Lower leg skin (tissue), 4 donors: ENCODE data around the gene DPH2. TPM values are rescaled to one million over a fixed set of nuclear protein-coding genes. Genes with fewer than 3 reads are reported as not detected.

Source experiments
- DNase-seq, 2 donors: peaks; one replicate each; pipeline ENCODE4 v3.0.0-alpha.2; 2019; ENCODE audit warnings: low spot score in 2 of 2
- H3K4me3 ChIP-seq: fragments of 200-600 bp; sonication (generic); 2 replicates; pipeline ENCODE4 v1.5.1; 2017; ENCODE audit warnings: mild to moderate bottlenecking, low read depth; ENCODE audit not compliant: poor library complexity, severe bottlenecking
- CTCF ChIP-seq, 3 donors: fragments of 450-650 bp; IDR thresholded peaks; one replicate each; pipeline ENCODE4 v1.5.1; 2016; ENCODE audit warnings: antibody characterized with exemption in 3 of 3, mild to moderate bottlenecking in 3 of 3, moderate library complexity in 2 of 3
- POLR2A ChIP-seq, 2 donors: fragments of 450-650 bp; IDR thresholded peaks; one replicate each; pipeline ENCODE4 v1.6.1; 2016 to 2017; ENCODE audit warnings: antibody characterized with exemption in 2 of 2, mild to moderate bottlenecking in 1 of 2, moderate library complexity in 1 of 2
- WGBS, 2 donors: methylation state at CpG; one replicate each; pipeline ENCODE4 v1.1.5; 2018; 5-methylcytosine and 5-hydroxymethylcytosine counted together
- intact Hi-C: fragments of 100-400 bp; cut with DNase I; formaldehyde crosslinking; loops from one replicate; pipeline ENCODE4 v1.15.0; 2023; ENCODE audit warnings: low total_unique reads
- total RNA-seq, 4 donors: library from RNA; depleted of rRNA; stranded (reverse); fragments of >200 nt; gene quantifications; one replicate each; pipeline ENCODE4 v1.1.0, GENCODE V29; 2016

Gene DPH2
- total RNA-seq, 4 donors from 2014 or later = 12.8 to 26.6 (median 17.7) TPM

- H3K4me3 ChIP-seq = no peak overlapping the region
- TF ChIP-seq CTCF (IDR thresholded peaks at IDR 0.05) (no peak), POLR2A (IDR thresholded peaks at IDR 0.05) (no peak)
- no peak for DNase-seq
- intact Hi-C loops = loop anchor here (5.0 to 10.0 kb wide), 3 partner anchors 114 to 406 kb away; no protein-coding TSS in a partner anchor
- WGBS, 2 donors = 43 to 52% methylated on average over 4 of the region's 4 CpGs
Observed at GRCh38 chr1:43930949-43931275, 38.9 kb upstream of the DPH2 start.

GRCh38 chr1:43931711-43932660 is 37.8 kb upstream of the DPH2 start:
- WGBS, 2 donors = 83 to 89% methylated on average over 10 to 11 of the region's 13 CpGs
- no peak overlapping the region for H3K4me3 ChIP-seq
- no peak for DNase-seq
- intact Hi-C loops = loop anchor here (5.0 to 10.0 kb wide), 3 partner anchors 113 to 407 kb away; no protein-coding TSS in a partner anchor
- TF ChIP-seq CTCF (IDR thresholded peaks at IDR 0.05) (no peak), POLR2A (IDR thresholded peaks at IDR 0.05) (no peak)

- TF ChIP-seq CTCF (IDR thresholded peaks at IDR 0.05) (no peak), POLR2A (IDR thresholded peaks at IDR 0.05) (no peak)
- 25 to 31% methylated on average over 8 of the region's 8 CpGs for WGBS, 2 donors
- intact Hi-C loops = loop anchor here (5.0 to 10.0 kb wide), 3 partner anchors 112 to 408 kb away; no protein-coding TSS in a partner anchor
Observed at GRCh38 chr1:43932786-43933385, 36.9 kb upstream of the DPH2 start.

GRCh38 chr1:43933386-43934100 is 36.3 kb upstream of the DPH2 start, which contains the start of gene ARTN:
Gene ARTN (plus strand): TSS chr1:43933801. CDS start chr1:43935657, 1,856 bp downstream.
- no peak for DNase-seq
- TF ChIP-seq POLR2A (IDR thresholded peaks at IDR 0.05) (no peak), CTCF (IDR thresholded peaks at IDR 0.05) (no peak)
- intact Hi-C loops = loop anchor here (5.0 to 10.0 kb wide), 3 partner anchors 111 to 409 kb away; no protein-coding TSS in a partner anchor
- H3K4me3 ChIP-seq = no peak within 1 kb of the TSS
- 4% methylated on average over 22 to 34 of the region's 42 CpGs for WGBS, 2 donors

More at GRCh38 chr1:43932786-43933385, 36.9 kb upstream of the DPH2 start:
- no peak for DNase-seq
- H3K4me3 ChIP-seq = no peak overlapping the region
